HepG2 (cell line): ENCODE data around the gene NACAD. TPM values are rescaled to one million over a fixed set of nuclear protein-coding genes. Genes with fewer than 3 reads are reported as not detected.

Experiments
- AKAP8 ChIP-seq: sonication (generic); formaldehyde crosslinking; IDR thresholded peaks from 2 replicates; pipeline ENCODE4 v1.5.1; 2020; ENCODE audit warnings: mild to moderate bottlenecking, missing genetic modification reagents
- ATM ChIP-seq: fragments of 450-650 bp; IDR thresholded peaks from 2 replicates; pipeline ENCODE4 v1.7.1; 2017; ENCODE audit warnings: mild to moderate bottlenecking, borderline replicate concordance
- DR1 ChIP-seq: sonication (generic); formaldehyde crosslinking; IDR thresholded peaks from 2 replicates; pipeline ENCODE4 v1.8.0; 2021; ENCODE audit warnings: mild to moderate bottlenecking, missing genetic modification reagents, inconsistent platforms
- ELF3 ChIP-seq: IDR thresholded peaks from 2 replicates; pipeline ENCODE4 v1.6.1; 2016; ENCODE audit warnings: missing genetic modification reagents, missing compliant biosample characterization
- FOXC1 ChIP-seq: sonication (generic); formaldehyde crosslinking; IDR thresholded peaks from 2 replicates; pipeline ENCODE4 v1.8.0; 2022; ENCODE audit warnings: mild to moderate bottlenecking, missing genetic modification reagents, borderline replicate concordance
- MXD4 ChIP-seq: IDR thresholded peaks from 2 replicates; pipeline ENCODE4 v1.6.1; 2016; ENCODE audit warnings: mild to moderate bottlenecking, missing biosample characterization, missing genetic modification reagents
- MZF1 ChIP-seq: sonication (generic); formaldehyde crosslinking; IDR thresholded peaks from 2 replicates; pipeline ENCODE4 v1.8.1; 2023; ENCODE audit warnings: mild to moderate bottlenecking, missing genetic modification reagents, borderline replicate concordance
- NFATC3 ChIP-seq: sonication (generic); formaldehyde crosslinking; IDR thresholded peaks from 2 replicates; pipeline ENCODE4 v1.5.1; 2020; ENCODE audit warnings: mild to moderate bottlenecking, missing genetic modification reagents
- NKX3-1 ChIP-seq: sonication (generic); formaldehyde crosslinking; IDR thresholded peaks from 2 replicates; pipeline ENCODE4 v1.5.0; 2020; ENCODE audit warnings: missing genetic modification reagents
- RBM39 ChIP-seq: fragments of 200-400 bp; formaldehyde crosslinking; IDR thresholded peaks from one replicate; pipeline ENCODE4 v1.6.1; 2018; ENCODE audit warnings: antibody characterized with exemption, mild to moderate bottlenecking, low read depth, low read length; ENCODE audit not compliant: poor library complexity, severe bottlenecking
- SAFB2 ChIP-seq: sonication (generic); formaldehyde crosslinking; IDR thresholded peaks from 2 replicates; pipeline ENCODE4 v1.5.1; 2020; ENCODE audit warnings: missing genetic modification reagents, low read depth, mild to moderate bottlenecking, borderline replicate concordance
- SMARCC2 ChIP-seq: fragments of 450-650 bp; IDR thresholded peaks from 2 replicates; pipeline ENCODE4 v1.6.1; 2017; ENCODE audit warnings: antibody characterized with exemption, mild to moderate bottlenecking
- SP4 ChIP-seq: sonication (generic); formaldehyde crosslinking; IDR thresholded peaks from 2 replicates; pipeline ENCODE4 v1.8.1; 2023; ENCODE audit warnings: mild to moderate bottlenecking, missing genetic modification reagents
- TIGD3 ChIP-seq: sonication (generic); formaldehyde crosslinking; IDR thresholded peaks from 2 replicates; pipeline ENCODE4 v1.5.1; 2020; ENCODE audit warnings: mild to moderate bottlenecking, missing genetic modification reagents, borderline replicate concordance
- TRIM24 ChIP-seq: sonication (generic); formaldehyde crosslinking; IDR thresholded peaks from 2 replicates; pipeline ENCODE4 v1.8.0; 2022; ENCODE audit warnings: mild to moderate bottlenecking, missing genetic modification reagents
- ZBTB2 ChIP-seq: sonication (generic); formaldehyde crosslinking; IDR thresholded peaks from 2 replicates; pipeline ENCODE4 v1.8.0; 2022; ENCODE audit warnings: low read depth, missing genetic modification reagents
- ZNF121 ChIP-seq: sonication (generic); formaldehyde crosslinking; IDR thresholded peaks from 2 replicates; pipeline ENCODE4 v1.5.0; 2020; ENCODE audit warnings: mild to moderate bottlenecking, missing genetic modification reagents
- ZNF232 ChIP-seq: sonication (generic); formaldehyde crosslinking; IDR thresholded peaks from 2 replicates; pipeline ENCODE4 v1.4.0; 2020; ENCODE audit warnings: missing genetic modification reagents, borderline replicate concordance
- ZNF275 ChIP-seq: sonication (generic); formaldehyde crosslinking; IDR thresholded peaks from 2 replicates; pipeline ENCODE4 v1.8.0; 2022; ENCODE audit warnings: missing genetic modification reagents, mild to moderate bottlenecking, inconsistent platforms, borderline replicate concordance
- ZNF382 ChIP-seq: sonication (generic); formaldehyde crosslinking; IDR thresholded peaks from 2 replicates; pipeline ENCODE4 v1.5.0; 2020; ENCODE audit warnings: missing genetic modification reagents, mild to moderate bottlenecking, borderline replicate concordance
- ZNF496 ChIP-seq: sonication (generic); formaldehyde crosslinking; IDR thresholded peaks from 2 replicates; pipeline ENCODE4 v1.8.1; 2023; ENCODE audit warnings: mild to moderate bottlenecking, moderate library complexity, missing genetic modification reagents; ENCODE audit not compliant: insufficient replicate concordance
- ZNF616 ChIP-seq: sonication (generic); formaldehyde crosslinking; IDR thresholded peaks from 2 replicates; pipeline ENCODE4 v1.5.0; 2020; ENCODE audit warnings: low read depth, mild to moderate bottlenecking, missing genetic modification reagents
- ZNF747 ChIP-seq: sonication (generic); formaldehyde crosslinking; IDR thresholded peaks from 2 replicates; pipeline ENCODE4 v1.8.1; 2023; ENCODE audit warnings: missing genetic modification reagents, mild to moderate bottlenecking, borderline replicate concordance
- ZNF782 ChIP-seq: sonication (generic); formaldehyde crosslinking; IDR thresholded peaks from 2 replicates; pipeline ENCODE4 v1.4.0; 2020; ENCODE audit warnings: missing genetic modification reagents, mild to moderate bottlenecking, borderline replicate concordance
- ZSCAN25 ChIP-seq: sonication (generic); formaldehyde crosslinking; IDR thresholded peaks from 2 replicates; pipeline ENCODE4 v1.8.0; 2022; ENCODE audit warnings: mild to moderate bottlenecking, missing genetic modification reagents
- polyA plus RNA-seq, 8 experiments: library from polyadenylated mRNA; depleted of rRNA in 3 of 8; stranded (reverse) in 7 of 8; unstranded in 1 of 8; fragments of >200 nt; fragmentation: Illumina TruSeq in 4 of 8; extraction: Trizol in 4 of 8; gene quantifications; 2 replicates each; pipeline versions ENCODE4 v1.2.1 to v1.2.3, GENCODE V29; 2011 to 2016; ENCODE audit warnings: low read depth in 4 of 8, missing spikeins in 1 of 8, mixed read lengths in 1 of 8; ENCODE audit not compliant: insufficient read depth in 1 of 8
- total RNA-seq, 5 experiments: library from RNA; depleted of rRNA; stranded (reverse); fragments of >200 nt; fragmentation: Illumina TruSeq; extraction: Trizol; gene quantifications; 2 replicates each; pipeline ENCODE4 v1.2.3, GENCODE V29; 2016; ENCODE audit warnings: low read depth in 1 of 5

NACAD gene
- total and polyA plus RNA-seq, 2 of the 13 experiments (the other 11 are each of a cell fraction or from before 2014, with no cell fraction given) = 0.04 TPM; not detected in 1

- TF ChIP-seq ZNF616 (CRISPR knock-in tag) = peak; percentile 90; the same call in 1 of the 2 replicates
- TF ChIP-seq ZNF496 (CRISPR knock-in tag) = no peak
- no peak for TF ChIP-seq ZNF382 (CRISPR knock-in tag)
- TF ChIP-seq MZF1 (CRISPR knock-in tag) = no peak
- TF ChIP-seq MXD4 (CRISPR knock-in tag) = peak; percentile 99
- peak; percentile 91 for TF ChIP-seq ELF3 (CRISPR knock-in tag)
- TF ChIP-seq ZSCAN25 (CRISPR knock-in tag) = peak; percentile 79; the same call in 1 of the 2 replicates
- TF ChIP-seq ZNF747 (CRISPR knock-in tag) = peak; percentile 98
- peak; percentile 92; the same call in 1 of the 2 replicates for TF ChIP-seq ZNF782
- TF ChIP-seq SAFB2 = peak; percentile 94; the same call in 1 of the 2 replicates
- TF ChIP-seq AKAP8 (CRISPR knock-in tag) = peak; percentile 77
- peak; percentile 98; the same call in 1 of the 2 replicates for TF ChIP-seq ZNF275 (CRISPR knock-in tag)
- TF ChIP-seq SP4 = peak; percentile 98
- TF ChIP-seq SMARCC2 = no peak
- no peak; the same call in 1 of the 2 replicates for TF ChIP-seq ZNF121
- 0 out of 2 replicates have a peak, but pooled peaks have one; percentile 36 for TF ChIP-seq ZNF232 (CRISPR knock-in tag)
- peak; percentile 48 for TF ChIP-seq RBM39
- peak; percentile 91 for TF ChIP-seq FOXC1
- peak; percentile 90; the same call in 1 of the 2 replicates for TF ChIP-seq NFATC3
- TF ChIP-seq DR1 (CRISPR knock-in tag) = peak; percentile 92
- peak; percentile 79; the same call in 1 of the 2 replicates for TF ChIP-seq NKX3-1
- peak; percentile 81 for TF ChIP-seq ZBTB2 (CRISPR knock-in tag)
- TF ChIP-seq ATM = no peak
- TF ChIP-seq TRIM24 (CRISPR knock-in tag) = no peak
- 0 out of 2 replicates have a peak, but pooled peaks have one; percentile 29 for TF ChIP-seq TIGD3 (CRISPR knock-in tag)
Measured at GRCh38 chr7:45111298-45112223, 22.8 kb upstream of the NACAD start, which contains the start of gene TBRG4 (continued).
